BJ (cell line): ENCODE data around the gene PTPRR. TPM values are rescaled to one million over a fixed set of nuclear protein-coding genes. Genes with fewer than 3 reads are reported as not detected.

Experiments used
- CTCF ChIA-PET: fragments of 350-600 bp; formaldehyde crosslinking; extraction: SDS; loops from one replicate; lab custom pipeline; 2021; ENCODE audit warnings: antibody characterized with exemption, inconsistent platforms; lab: Yijun Ruan, JAX
- POLR2A ChIA-PET: fragments of 300-600 bp; sonication (Branson Sonifier 250); formaldehyde crosslinking; extraction: SDS; loops from one replicate; lab custom pipeline; 2021; ENCODE audit warnings: antibody characterized with exemption; lab: Charles Lee
- DNase-seq: peaks from one replicate; pipeline ENCODE4 v3.0.0-alpha.2; 2011; ENCODE audit warnings: low read depth
- H3K27me3 ChIP-seq: 2 replicates; pipeline ENCODE4 v1.6.0; 2011; ENCODE audit warnings: low read length; ENCODE audit not compliant: control insufficient read depth, insufficient read depth
- H3K36me3 ChIP-seq: 2 replicates; pipeline ENCODE4 v1.5.1; 2011; ENCODE audit warnings: low read length; ENCODE audit not compliant: control insufficient read depth, insufficient read depth
- H3K4me3 ChIP-seq: 2 replicates; pipeline ENCODE4 v1.5.1; 2011; ENCODE audit warnings: low read depth, mild to moderate bottlenecking, control low read depth, low read length
- CTCF ChIP-seq: IDR thresholded peaks from 2 replicates; pipeline ENCODE4 v1.5.1; 2011; ENCODE audit warnings: low read depth, mild to moderate bottlenecking, control low read depth, inconsistent platforms, low read length, moderate library complexity; ENCODE audit not compliant: insufficient read depth
- polyA plus RNA-seq: library from polyadenylated mRNA; depleted of rRNA; stranded (reverse); fragments of >200 nt; gene quantifications from 2 replicates; pipeline ENCODE4 v1.2.3, GENCODE V29; 2011

PTPRR gene
- polyA plus RNA-seq, 1 experiment: 0.40 TPM

- DNase-seq: no peak
- TF ChIP-seq CTCF: no peak
- Histone ChIP-seq H3K36me3 (no peaks in the 10 kb centered on the region), H3K4me3 (no peak overlapping the region), H3K27me3 (no peaks in the 10 kb centered on the region)
- ChIA-PET POLR2A (no interaction called here), CTCF (interaction anchor here (0.9 kb wide), 1 partner anchor 830 kb away, joined by 4 read pairs; no protein-coding TSS in a partner anchor)
Measured at GRCh38 chr12:70709022-70709421, 211.5 kb downstream of the PTPRR start.

GRCh38 chr12:70706611-70707010, 213.9 kb downstream of the PTPRR start:
- H3K27me3 ChIP-seq: no peaks in the 10 kb centered on the region
- no peak overlapping the region for H3K4me3 ChIP-seq
- H3K36me3 ChIP-seq: no peaks in the 10 kb centered on the region
- DNase-seq: no peak
- TF ChIP-seq CTCF: no peak
- CTCF ChIA-PET: no interaction called here
- POLR2A ChIA-PET: no interaction called here

GRCh38 chr12:70698345-70698744, 222.2 kb downstream of the PTPRR start:
- TF ChIP-seq CTCF: no peak
- H3K27me3 ChIP-seq: no peaks in the 10 kb centered on the region
- ChIA-PET CTCF (interaction anchor here (0.6 to 3.3 kb wide), 2 partner anchors 21 to 62 kb away, joined by 3 to 9 read pairs; no protein-coding TSS in a partner anchor), POLR2A (no interaction called here)
- no peaks in the 10 kb centered on the region for H3K36me3 ChIP-seq
- no peak overlapping the region for H3K4me3 ChIP-seq
- DNase-seq: no peak

- Histone ChIP-seq H3K4me3 (no peak overlapping the region), H3K27me3 (no peaks in the 10 kb centered on the region), H3K36me3 (no peaks in the 10 kb centered on the region)
- DNase-seq: no peak
- ChIA-PET POLR2A (no interaction called here), CTCF (interaction anchor here (0.6 to 1.5 kb wide), 4 partner anchors 9 to 876 kb away, joined by 3 to 5 read pairs (median 4); no protein-coding TSS in a partner anchor)
- TF ChIP-seq CTCF: no peak
Measured at GRCh38 chr12:70695361-70696023, 225.0 kb downstream of the PTPRR start.

- TF ChIP-seq CTCF: peak; percentile 58
- H3K36me3 ChIP-seq: no peaks in the 10 kb centered on the region
- no peaks in the 10 kb centered on the region for H3K27me3 ChIP-seq
- ChIA-PET CTCF (interaction anchor here (0.6 to 2.5 kb wide), 12 partner anchors 8 to 808 kb away, joined by 3 to 11 read pairs (median 3); no protein-coding TSS in a partner anchor), POLR2A (no interaction called here)
- H3K4me3 ChIP-seq: no peak overlapping the region
- DNase-seq: no peak
Measured at GRCh38 chr12:70692681-70693288, 227.8 kb downstream of the PTPRR start.
